NOMO-1 treated with DMSO at 0.1 percent for 48 hours (cell line): ENCODE data around the gene GPRIN1.
"Not testable (repeated sequence)": the region's sequence is repeated elsewhere in the genome, so short reads cannot be mapped to it uniquely, and the experiment has no call there.

ENCODE experiments used
- DNase-seq: peaks from one replicate; lab custom pipeline; 2025; ENCODE audit not compliant: unreplicated experiment; lab: John Stamatoyannopoulos, UW

Gene GPRIN1

DNA sequence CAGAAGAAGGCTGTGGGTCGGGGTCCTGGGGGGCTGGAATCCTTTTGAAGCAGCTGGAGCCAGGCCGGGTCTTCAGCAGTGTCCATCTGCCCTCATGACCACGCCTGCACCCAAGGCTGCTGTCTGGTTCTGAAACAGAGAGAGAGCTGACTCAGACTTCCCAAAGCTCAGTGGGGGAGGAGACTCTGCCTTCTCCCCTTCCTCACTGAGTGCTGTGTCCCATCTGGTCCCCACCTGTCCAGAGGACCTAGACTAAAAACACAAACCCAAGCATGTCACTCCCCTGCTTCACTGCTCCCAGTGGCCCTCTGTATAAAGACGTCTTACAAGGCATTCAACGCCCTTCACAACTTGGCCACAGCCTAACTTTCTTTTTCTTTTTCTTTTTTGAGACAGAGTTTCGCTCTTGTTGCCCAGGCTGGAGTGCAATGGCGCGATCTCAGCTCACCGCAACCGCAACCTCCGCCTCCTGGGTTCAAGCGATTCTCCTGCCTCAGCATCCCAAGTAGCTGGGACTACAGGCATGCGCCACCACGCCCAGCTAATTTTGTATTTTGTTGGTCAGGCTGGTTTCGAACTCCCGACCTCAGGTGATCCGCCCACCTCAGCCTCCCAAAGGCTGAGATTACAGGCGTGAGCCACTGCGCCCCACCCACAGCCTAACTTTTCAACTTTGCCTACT is 10.1 kb downstream of the GPRIN1 start:
- not testable (repeated sequence) for DNase-seq

DNA sequence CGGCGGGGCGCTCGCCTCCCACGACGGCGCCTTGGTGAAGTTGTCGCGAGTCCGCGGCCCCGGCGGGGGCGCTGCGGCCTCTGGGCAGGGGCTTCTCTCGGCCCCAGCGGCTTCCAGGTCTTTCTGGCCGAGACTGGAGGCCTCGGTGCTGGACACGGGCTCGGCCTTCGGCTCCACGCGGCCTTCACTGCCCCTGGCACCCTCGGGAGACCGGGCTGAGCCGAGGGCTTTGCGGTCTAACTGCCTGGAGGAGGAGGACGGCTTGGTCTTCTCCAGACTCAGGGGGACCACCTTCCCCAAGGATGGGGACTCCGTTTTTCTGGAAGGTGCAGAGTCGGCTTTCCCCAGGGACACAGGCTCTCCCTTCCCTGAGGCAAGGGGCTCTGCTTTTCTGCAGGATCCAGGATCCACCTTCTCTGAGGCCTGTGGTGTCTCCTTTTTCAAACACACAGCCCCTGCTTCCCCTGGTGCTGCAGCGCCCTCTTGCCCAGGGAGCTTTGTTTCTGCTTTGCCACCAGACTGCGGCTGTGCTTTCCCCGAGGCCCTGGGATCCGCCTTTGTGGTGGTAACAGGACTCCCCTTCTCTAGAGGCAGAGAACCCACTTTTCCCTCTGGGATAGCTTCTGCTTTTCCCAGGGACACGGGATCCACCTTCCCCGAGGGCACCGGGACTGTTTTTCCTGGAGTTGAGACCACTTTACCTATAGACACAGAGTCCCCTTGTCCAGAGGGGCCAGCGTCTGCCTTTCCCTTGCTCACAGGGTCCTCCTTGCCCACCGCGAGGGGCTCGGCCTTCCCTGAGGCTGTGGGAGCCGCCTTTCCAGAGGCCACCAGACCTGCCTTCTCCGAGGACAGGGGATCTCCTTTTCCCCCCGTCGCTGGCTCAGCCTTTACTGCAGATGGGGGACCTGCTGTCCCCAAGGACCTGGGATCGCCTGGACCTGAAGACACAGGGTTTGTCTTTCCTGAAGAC is 12.3 kb downstream of the GPRIN1 start:
- DNase-seq = no peak

DNA sequence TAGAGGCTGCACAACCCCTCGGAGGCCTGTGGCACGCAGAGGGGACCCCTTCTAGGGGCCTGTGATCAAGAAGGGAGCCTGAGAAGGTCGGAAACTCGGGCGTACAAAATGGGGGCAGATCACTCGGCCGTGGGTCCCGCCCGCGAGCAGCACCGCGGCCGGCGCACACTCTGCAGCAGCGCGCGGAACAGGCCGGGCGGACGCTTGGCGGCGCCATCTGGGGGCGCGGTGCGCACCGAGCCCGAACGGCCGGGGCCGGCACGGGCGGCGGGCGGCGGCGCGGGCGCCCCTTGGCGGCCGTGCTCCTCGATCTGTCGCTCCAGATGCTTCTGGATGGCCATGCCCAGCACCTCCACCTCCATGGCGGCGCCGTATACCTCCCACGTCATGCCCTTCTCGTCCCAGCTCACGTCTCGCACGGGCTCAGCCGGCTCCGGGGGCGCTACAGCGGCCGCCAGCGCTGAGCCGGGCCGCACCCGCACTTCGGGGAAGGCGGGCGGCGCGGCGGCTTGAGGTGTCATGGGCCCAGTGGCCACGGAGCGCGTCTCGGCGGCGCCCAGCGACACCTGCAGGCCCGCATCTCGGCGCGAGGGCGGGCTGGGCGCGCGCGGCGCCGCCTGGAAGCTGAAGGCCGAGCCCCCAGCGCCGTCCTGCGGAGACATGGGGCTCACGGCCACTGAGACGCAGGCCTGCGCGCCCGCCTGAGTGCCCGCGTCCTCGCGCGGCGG is 13.1 kb downstream of the GPRIN1 start:
- peak; percentile 6 for DNase-seq

DNA sequence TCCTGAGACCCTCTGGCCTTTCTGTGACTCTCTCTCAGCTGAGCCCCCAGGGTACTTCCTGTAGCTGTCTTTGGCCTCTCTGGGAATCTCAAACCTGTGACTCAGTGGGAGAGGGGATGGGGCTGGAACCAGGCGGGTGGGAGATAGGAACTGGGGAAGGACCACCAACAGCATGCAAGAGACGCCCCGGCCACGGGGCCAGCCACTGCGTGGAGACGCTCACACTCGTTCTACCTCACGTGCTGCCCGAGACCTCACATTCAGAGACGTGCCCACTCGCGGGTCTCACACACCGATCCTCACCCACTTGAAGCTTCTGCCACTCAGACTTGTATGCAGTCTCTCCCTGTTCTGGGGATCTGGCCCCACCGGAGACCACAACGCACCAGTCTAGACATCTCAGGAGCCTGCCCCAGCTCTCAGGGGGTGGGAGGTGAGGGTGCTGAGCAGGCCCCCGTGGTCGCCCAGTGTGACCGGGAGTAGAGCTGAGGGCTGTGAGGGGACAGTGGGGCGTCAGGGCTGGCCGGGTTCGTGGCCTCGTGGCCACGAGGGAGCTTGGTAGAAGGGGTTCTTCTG is 13.8 kb downstream of the GPRIN1 start:
- DNase-seq = no peak

DNA sequence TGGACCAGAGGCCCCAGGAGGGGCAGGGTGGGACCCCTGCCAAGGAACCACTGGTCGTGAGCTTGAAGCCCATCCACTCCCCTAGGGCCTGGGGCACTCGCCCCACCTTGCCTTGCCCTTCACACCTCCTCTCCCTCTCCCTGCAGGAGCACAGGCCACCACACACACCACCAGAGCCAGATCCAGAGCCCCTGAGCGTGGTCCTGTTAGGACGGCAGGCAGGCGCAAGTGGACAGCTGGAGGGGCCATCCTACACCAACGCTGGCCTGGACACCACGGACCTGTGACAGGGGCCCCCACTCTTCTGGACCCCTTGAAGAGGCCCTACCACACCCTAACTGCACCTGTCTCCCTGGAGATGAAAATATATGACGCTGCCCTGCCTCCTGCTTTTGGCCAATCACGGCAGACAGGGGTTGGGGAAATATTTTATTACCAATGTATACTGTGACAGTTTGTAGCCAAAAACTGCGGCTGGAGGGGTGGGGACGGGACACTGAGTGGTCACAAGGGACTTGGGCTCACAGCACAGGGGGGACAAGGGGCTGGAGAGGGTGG is 14.5 kb downstream of the GPRIN1 start:
- DNase-seq = no peak

DNA sequence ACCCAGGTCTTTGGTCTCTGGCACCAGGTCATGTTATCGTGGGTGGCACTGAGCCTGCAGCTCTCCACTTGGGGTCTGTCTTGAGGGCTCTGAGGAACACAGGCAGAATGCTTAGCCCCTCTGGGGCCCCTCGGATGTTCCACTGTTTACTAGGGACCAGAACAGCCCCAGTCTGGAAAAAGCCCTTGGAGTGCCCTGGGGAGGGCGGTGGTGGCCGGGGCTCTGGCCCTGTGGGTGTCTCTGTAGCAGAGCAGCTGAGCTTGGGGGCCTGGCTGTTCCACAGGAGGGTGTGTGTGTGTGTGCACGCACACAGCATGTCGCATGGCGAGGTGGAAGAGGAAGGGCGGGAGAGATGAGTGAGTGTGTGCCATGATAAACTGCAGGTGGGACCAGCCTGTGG is 15.4 kb downstream of the GPRIN1 start:
- no peak for DNase-seq

DNA sequence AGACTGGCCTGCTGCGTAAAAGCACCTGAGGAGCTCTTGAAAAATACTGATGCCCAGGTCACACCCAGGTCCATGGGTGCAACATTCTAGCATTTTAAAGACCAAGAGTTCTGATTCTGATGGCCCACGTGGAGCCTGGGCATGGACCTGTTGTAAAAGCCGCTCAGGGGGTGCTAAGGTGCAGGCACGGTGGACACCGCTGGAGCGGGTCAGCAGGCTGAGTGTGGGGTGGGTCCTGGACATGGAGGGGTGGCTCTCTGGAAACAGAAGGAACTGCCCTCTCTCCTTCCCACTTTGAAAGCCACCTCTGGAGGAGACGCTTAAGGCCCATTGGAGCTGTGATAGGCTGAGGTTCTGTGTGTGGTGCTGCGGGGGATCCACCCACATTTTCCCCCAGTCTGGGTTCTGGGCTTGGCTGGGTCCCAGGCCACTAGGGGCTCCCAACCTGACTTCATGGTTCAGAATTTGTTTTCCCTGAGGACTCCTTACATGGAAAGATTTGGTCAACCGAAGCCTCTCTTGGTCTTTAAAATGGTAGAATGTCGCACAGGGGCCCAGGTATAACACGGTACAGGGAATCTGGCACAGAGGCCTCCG is 16.6 kb downstream of the GPRIN1 start:
- DNase-seq = no peak

DNA sequence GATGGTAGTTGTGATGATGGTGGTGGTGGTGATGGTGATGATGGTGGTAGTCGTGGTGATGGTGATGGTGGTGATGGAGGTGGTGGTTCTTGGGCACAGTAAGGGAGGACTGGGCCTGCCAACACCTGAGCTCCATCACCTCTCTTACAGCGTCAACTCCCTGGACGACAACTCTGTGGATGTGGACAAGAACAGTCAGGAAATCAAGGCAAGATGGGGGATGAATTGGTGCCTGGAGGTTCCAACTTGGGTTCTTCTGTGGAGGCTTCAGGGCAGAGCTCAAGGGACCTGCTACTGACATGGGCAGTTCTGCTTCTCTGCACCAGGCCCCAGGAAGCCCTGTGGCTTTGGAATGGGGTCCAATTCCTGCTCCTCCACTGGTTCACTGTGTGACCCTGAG is 17.4 kb downstream of the GPRIN1 start:
- no peak for DNase-seq

DNA sequence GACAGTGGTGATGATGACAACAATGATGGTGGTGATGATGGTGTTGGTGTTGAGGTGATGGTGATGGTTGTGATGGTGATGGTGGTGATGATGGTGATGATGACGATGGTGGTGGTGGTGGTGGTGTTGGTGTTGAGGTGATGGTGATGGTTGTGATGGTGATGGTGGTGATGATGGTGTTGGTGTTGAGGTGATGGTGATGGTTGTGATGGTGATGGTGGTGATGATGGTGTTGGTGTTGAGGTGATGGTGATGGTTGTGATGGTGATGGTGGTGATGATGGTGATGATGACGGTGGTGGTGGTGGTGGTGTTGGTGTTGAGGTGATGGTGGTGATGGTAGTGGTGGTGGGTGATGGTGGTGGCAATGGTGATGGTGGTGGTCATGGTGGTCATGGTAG is 18.3 kb downstream of the GPRIN1 start:
- DNase-seq = not testable (repeated sequence)

DNA sequence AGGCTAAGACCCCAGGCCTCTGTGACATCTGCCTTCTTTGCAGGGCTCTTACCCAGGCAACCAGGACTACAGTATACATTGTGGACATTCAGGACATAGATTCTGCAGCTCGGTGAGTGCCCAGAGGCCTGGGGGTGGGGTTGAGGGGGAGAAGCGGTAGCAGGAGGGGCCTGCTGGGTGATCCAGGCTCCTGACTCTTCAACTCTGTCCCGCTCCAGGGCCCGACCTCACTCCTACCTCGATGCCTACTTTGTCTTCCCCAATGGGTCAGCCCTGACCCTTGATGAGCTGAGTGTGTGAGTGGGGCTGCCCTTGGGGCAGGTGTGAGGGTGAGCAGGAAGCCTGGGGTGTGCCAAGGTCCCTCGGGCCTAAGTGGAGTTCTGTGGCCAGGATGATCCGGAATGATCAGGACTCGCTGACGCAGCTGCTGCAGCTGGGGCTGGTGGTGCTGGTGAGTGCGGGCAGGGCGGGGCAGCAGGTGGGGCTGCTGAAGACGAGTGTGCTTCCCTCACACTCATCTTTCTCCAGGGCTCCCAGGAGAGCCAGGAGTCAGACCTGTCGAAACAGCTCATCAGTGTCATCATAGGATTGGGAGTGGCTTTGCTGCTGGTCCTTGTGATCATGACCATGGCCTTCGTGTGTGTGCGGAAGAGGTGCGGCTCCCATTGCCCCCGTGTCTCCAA is 19.8 kb downstream of the GPRIN1 start:
- no peak for DNase-seq

DNA sequence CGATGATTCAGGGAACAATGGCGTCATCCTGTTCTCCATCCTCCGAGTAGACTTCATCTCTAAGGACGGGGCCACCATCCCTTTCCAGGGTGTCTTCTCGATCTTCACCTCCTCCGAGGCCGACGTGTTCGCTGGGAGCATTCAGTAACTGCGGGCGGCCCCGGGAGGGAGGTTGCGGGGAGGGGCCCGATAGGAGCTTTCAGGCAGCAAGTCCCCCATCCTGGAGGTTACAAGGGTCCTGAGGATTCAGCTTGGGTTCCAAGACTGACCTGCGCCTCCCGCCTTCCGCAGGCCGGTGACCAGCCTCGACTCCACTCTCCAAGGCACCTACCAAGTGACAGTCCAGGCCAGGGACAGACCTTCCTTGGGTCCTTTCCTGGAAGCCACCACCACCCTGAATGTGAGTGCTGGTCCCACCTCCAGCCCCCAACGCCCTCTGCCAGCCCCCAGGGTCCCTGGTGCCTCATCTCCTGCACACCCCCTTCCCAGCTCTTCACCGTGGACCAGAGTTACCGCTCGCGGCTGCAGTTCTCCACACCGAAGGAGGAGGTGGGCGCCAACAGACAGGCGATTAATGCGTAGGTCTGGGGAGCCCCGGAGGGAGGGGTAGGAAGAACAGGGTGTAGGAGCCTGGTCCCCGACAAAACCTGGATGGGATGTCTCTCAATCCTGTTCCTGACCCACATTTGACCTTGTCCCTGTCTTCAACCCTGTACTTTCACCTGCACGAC is 20.8 kb downstream of the GPRIN1 start:
- no peak for DNase-seq

DNA sequence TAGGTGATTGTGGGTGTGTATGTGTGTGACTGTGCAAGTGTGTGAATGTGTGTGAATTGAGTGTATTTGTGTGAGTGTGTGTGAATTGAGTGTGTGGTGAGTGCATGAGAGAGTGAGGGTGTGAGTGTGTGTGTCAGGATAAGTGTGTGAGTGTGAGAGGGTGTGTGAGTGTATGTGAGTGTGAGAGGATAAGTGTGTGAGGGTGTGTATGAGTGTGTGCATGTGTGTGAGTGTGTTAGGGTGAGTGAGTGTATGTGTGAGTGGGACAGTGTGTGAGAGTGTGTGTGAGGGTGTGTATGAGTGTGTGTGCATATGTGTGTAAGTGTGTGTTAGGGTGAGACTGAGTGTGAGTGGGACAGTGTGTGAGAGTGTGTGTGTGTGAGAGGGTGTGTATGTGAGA is 21.7 kb downstream of the GPRIN1 start:
- DNase-seq = no peak

DNA sequence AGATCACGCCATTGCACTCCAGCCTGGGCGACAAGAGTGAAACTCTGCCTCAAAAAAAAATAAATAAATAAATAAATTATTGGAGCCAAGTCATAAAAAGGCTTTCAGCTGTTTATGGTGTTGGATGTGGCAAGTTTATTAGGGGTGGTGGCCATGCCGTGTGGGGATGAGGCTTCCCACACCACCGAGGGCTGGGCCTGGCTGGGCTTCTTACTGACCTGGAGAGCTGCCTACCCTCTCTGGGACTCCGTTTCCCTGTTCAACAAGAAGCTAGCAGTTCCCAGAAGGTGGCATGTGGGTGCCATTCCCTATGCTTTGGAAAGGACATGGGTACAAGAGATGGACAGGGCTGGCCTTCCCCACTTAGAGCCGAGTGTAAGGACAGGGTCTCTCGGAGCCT is 22.6 kb downstream of the GPRIN1 start:
- DNase-seq = no peak

DNA sequence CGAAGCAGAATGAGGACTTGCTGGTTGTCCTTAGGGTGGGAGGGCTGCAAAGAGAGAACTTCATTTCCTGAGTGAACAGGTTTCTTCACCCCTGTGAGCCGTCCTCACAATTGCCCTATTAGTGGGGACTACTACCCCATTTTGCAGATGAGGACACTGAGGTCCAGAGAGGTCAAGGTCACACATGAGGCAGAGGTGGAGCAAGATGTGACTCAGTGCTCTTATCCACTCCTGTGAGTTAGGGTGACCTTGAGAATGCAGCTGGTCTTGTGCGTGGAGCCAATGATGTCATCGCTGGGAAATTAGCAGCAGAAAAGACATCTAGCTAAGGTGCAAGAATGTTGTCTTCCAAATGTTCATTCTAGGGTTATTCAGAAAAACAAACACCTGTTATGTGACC is 26.9 kb downstream of the GPRIN1 start:
- DNase-seq = no peak

DNA sequence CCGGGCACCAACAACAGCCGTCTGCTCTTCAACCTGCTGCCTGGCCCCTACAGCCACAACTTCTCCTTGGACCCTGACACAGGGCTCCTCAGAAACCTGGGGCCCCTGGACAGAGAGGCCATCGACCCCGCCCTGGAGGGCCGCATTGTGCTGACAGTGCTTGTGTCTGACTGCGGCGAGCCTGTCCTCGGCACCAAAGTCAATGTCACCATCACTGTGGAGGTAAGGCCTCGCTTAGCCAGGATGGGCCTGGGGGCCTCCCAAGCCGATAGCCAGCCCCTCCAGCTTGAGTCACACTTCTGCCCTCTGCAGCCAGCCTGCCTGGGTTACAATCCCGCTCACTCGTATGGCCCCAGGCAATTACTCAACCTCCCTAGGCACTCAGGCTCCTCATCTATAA is 28.6 kb downstream of the GPRIN1 start:
- no peak for DNase-seq

DNA sequence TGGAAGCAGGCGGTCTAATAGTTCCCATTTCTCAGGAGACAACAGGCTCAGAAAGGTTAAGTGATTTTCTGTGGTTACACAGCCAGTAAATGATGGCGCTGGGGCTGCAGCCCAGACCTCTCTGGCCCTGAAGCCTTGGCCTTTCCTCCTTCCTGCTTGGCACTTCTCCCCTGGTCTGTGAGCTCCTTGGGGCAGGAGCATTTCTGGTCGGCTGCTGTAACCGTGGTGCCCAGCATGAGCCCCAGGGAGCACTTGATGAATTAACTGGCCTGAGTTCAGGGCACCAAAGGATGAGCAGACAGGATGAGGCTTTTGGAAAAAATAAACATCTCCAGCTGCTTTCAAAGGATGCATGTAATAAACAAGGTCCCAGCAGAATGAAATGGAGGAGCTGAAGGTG is 30.6 kb downstream of the GPRIN1 start:
- DNase-seq = no peak

DNA sequence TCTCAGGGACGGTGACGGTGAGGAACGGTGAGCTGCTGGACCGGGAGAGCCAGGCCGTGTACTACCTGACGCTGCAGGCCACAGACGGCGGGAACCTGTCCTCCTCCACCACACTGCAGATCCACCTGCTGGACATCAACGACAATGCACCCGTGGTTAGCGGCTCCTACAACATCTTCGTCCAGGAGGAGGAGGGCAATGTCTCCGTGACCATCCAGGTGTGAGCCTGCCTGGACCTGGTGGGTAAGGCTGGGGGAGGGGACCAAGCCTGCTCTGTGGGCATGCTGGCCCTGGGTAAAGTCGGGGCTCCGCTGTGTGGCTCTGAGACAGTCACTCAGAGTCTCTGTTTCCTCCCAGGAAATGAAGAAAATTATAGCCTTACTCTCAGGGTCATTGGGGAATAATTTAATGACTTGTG is 31.6 kb downstream of the GPRIN1 start:
- DNase-seq = no peak

DNA sequence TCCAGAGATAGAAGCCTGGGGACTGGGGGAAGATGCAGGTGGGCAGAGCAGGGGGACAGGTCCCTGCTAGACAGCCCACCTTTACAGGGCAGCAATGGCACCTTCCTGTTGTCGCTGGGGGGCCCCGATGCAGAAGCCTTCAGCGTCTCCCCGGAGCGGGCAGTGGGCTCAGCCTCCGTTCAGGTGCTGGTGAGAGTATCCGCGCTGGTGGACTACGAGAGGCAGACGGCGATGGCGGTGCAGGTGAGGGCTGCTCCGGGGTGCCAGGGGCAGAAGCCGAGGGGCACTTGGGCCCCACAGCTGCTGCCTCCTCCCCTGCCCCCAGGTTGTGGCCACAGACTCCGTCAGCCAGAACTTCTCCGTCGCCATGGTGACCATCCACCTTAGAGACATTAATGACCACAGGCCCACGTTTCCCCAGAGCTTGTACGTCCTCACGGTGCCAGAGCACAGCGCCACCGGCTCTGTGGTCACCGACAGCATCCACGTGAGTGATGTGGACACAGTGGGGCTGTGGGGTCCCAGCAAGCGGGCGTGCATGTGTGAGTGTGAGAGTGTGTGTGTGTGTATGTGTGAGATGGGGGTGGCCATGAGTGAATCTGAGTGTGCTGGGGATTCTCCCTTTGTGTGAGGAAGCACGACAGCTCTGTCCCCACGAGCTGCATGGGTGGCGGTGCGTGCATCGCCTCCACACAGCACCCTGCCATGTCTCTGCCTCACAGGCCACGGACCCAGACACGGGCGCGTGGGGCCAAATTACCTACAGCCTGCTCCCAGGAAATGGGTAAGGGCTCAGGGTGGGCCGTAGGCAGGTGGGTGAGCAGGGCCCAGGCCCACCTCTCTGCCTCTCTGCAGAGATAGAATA is 32.4 kb downstream of the GPRIN1 start:
- DNase-seq = no peak
